C4-2B (cell line): ENCODE data around the gene OMP.

Source experiments
- H3K27ac ChIP-seq: fragments of 450-650 bp; 2 replicates; pipeline ENCODE4 v1.5.1; 2017
- CTCF ChIP-seq: fragments of 450-650 bp; conservative IDR thresholded peaks from 2 replicates; pipeline ENCODE4 v1.5.1; 2017; ENCODE audit warnings: mild to moderate bottlenecking
- ZFX ChIP-seq: fragments of 450-650 bp; IDR thresholded peaks from 2 replicates; pipeline ENCODE4 v1.6.1; 2017

The OMP gene

GRCh38 chr11:77126156-77126775 is 23.6 kb downstream of the OMP start:
- TF ChIP-seq CTCF (no peak), ZFX (no peak)
- H3K27ac ChIP-seq: no peak overlapping the region

- TF ChIP-seq CTCF (0 out of 2 replicates have a peak, but pooled peaks have one; percentile 74), ZFX (no peak)
- H3K27ac ChIP-seq: no peak overlapping the region
Observed at GRCh38 chr11:77126861-77127234, 24.2 kb downstream of the OMP start.

GRCh38 chr11:77127235-77127911 is 24.7 kb downstream of the OMP start:
- TF ChIP-seq CTCF (peak; percentile 100), ZFX (no peak)
- no peak overlapping the region for H3K27ac ChIP-seq

GRCh38 chr11:77127920-77128691 is 25.5 kb downstream of the OMP start, which contains the start of gene MYO7A:
Gene MYO7A (plus strand): TSS chr11:77128246. CDS start chr11:77130635, 2,389 bp downstream.
- TF ChIP-seq CTCF: no peak
- TF ChIP-seq ZFX: no peak
- no peak within 1 kb of the TSS for H3K27ac ChIP-seq

- TF ChIP-seq CTCF (no peak), ZFX (no peak)
- no peak overlapping the region for H3K27ac ChIP-seq
Observed at GRCh38 chr11:77129069-77129841, 26.6 kb downstream of the OMP start.

- TF ChIP-seq ZFX: no peak
- TF ChIP-seq CTCF: no peak
- H3K27ac ChIP-seq: no peak overlapping the region
Observed at GRCh38 chr11:77129842-77130756, 27.5 kb downstream of the OMP start.
